ENCODE measurements around the gene C12orf76.

C12orf76 gene

DNA sequence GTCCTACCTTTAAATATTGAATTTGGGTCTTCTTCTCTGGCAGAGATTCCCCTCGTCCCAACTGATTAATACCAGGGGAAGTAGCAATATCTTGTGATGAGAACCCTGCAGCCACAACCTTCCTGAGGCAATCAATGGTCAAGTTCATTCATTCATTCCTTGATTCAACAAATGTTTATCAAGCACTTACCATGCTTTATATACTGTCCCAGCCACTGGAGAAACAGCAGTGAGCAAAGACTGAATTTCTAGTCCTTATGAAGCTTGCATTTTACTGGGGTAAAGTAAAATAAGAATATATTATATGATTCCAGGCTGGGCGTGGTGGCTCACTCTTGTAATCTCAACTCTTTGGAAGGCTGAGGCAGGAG, 51.9 kb downstream of the C12orf76 start:
- H3K4me3 ChIP-seq (ENCODE audit: low read depth, low read length): peak overlapping the region; percentile 85

DNA sequence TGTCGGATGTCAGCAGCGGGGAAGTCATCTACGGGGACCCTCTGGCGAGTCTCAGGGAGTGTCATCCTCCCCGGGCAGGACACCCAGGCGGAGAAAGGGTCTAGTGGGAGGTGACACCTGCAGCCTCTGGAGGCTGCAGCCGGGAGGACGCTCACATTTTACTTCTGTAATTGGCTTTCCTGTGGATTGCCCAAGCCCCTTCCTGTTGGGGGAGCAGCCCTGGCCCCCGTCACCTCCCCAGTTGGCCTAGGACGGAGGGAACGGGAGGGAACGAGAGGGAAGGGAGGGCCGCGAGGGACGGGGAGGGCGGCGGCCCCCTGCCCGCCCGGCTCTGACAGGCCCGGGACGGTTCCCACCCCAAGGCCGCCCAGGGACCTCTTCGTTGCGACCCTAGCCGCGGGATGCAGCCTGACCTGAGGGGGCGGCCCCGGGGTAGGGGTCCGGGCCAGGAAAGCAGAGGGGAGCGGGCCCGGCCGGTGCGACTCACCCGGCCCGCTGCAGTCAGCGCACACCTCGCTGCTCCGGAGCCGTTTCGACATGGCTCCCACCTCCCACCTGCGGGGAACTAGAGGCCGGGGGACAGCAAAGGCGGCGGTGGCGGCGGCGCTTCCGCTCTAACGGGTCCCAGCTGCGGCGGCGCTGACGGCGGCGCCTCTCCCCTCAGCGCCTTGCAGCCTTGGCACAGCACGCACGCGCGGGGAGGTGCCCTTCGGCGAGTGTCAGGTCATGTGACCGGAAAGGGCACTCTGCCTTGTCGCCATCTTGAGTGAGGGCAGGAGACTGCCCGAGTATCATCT, 52.4 kb downstream of the C12orf76 start, which contains the start of gene GIT2:
GIT2 (minus strand) TSS at position 683 of the 797 bp plus-strand sequence; CDS start at position 539, 144 bp downstream.
- Histone ChIP-seq H3K27ac (peak within 1 kb of the TSS; percentile 74), H3K4me3 (ENCODE audit: low read depth, low read length) (peak within 1 kb of the TSS; percentile 85), H3K27me3 (ENCODE audit: insufficient read depth, low read depth, severe bottlenecking) (no peaks in the 10 kb centered on the region), H3K36me3 (peaks cover 4% of the 10 kb centered on the region), H3K9me3 (ENCODE audit: severe bottlenecking) (no peaks in the 10 kb centered on the region)
- TF ChIP-seq, protein P1, sequence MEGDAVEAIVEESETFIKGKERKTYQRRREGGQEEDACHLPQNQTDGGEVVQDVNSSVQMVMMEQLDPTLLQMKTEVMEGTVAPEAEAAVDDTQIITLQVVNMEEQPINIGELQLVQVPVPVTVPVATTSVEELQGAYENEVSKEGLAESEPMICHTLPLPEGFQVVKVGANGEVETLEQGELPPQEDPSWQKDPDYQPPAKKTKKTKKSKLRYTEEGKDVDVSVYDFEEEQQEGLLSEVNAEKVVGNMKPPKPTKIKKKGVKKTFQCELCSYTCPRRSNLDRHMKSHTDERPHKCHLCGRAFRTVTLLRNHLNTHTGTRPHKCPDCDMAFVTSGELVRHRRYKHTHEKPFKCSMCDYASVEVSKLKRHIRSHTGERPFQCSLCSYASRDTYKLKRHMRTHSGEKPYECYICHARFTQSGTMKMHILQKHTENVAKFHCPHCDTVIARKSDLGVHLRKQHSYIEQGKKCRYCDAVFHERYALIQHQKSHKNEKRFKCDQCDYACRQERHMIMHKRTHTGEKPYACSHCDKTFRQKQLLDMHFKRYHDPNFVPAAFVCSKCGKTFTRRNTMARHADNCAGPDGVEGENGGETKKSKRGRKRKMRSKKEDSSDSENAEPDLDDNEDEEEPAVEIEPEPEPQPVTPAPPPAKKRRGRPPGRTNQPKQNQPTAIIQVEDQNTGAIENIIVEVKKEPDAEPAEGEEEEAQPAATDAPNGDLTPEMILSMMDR (IDR thresholded peaks at IDR 0.05; ENCODE audit: low read depth, low read length): no peak
- peak; percentile 95 for DNase-seq

More for the DNA sequence above, 51.9 kb downstream of the C12orf76 start:
- Histone ChIP-seq H3K27ac (peak overlapping the region; percentile 5; the same call in 1 of the 2 replicates), H3K27me3 (ENCODE audit: insufficient read depth, low read depth, severe bottlenecking) (no peaks in the 10 kb centered on the region), H3K36me3 (peaks cover under 1% of the 10 kb centered on the region; the same call in 1 of the 2 replicates), H3K9me3 (ENCODE audit: severe bottlenecking) (no peaks in the 10 kb centered on the region)
- no peak for DNase-seq
- TF ChIP-seq, protein P1 (IDR thresholded peaks at IDR 0.05; ENCODE audit: low read depth, low read length): no peak

DNA sequence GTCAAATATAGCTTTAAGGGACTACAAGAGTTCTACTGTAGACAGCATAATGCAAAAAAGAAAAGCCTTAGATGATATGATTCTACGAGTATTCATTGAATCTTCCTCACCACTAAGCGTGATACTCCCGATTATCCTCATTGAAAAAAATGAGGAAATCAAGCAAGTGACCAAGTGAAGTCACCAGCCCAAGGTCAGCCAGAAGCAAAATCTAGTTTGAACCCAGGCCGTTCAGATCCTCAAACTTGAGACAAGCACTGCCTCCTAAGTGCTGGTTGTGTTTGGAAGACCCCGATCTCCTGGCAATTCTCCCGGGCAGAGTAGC, 53.0 kb downstream of the C12orf76 start:
- no peak for DNase-seq
- H3K9me3 ChIP-seq (ENCODE audit: severe bottlenecking): no peaks in the 10 kb centered on the region
- no peaks in the 10 kb centered on the region for H3K27me3 ChIP-seq (ENCODE audit: insufficient read depth, low read depth, severe bottlenecking)
- H3K27ac ChIP-seq: no peak overlapping the region
- peak overlapping the region; percentile 85 for H3K4me3 ChIP-seq (ENCODE audit: low read depth, low read length)
- H3K36me3 ChIP-seq: peaks cover 10% of the 10 kb centered on the region
- TF ChIP-seq, protein P1 (IDR thresholded peaks at IDR 0.05; ENCODE audit: low read depth, low read length): no peak

DNA sequence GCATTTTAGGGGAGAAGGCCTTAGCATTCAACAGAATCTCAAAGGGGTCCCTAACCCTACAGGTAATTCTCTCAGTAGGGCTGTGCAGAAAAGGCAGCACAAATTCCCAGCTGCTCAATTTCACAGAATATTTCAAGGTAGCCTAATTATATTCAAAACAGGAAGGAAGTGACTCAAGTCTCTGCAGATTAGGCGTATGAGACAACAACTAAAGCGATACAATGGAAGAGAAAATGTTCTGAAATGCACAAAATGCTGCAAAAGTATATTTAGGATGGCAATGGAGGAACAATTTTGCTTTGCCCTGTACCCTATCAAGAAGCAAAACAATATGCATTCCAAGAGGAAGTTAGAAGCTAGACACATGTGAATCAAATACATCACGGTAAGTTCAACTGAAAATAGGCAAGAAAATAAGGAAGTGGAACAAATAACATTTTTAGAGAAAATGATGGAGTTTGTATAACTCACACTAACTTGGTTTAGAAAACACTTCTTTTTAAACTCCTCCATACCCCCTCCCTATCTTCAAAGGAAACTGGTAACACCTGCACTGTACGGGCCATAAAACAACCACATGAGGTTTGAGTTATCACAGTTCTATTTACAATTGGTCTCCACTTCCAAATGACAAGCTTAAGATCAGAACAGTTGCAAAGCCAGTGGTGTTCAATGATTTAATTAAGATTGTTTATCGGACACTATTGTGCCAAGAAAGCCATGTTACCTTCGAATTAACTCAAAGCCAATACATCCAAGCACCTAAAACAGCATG, 53.7 kb downstream of the C12orf76 start:
- no peak for DNase-seq
- H3K27ac ChIP-seq: no peak overlapping the region
- no peaks in the 10 kb centered on the region for H3K9me3 ChIP-seq (ENCODE audit: severe bottlenecking)
- no peaks in the 10 kb centered on the region for H3K27me3 ChIP-seq (ENCODE audit: insufficient read depth, low read depth, severe bottlenecking)
- TF ChIP-seq, protein P1 (IDR thresholded peaks at IDR 0.05; ENCODE audit: low read depth, low read length): no peak
- H3K4me3 ChIP-seq (ENCODE audit: low read depth, low read length): peak overlapping the region; percentile 85; the same call in 1 of the 2 replicates
- peaks cover 10% of the 10 kb centered on the region for H3K36me3 ChIP-seq

DNA sequence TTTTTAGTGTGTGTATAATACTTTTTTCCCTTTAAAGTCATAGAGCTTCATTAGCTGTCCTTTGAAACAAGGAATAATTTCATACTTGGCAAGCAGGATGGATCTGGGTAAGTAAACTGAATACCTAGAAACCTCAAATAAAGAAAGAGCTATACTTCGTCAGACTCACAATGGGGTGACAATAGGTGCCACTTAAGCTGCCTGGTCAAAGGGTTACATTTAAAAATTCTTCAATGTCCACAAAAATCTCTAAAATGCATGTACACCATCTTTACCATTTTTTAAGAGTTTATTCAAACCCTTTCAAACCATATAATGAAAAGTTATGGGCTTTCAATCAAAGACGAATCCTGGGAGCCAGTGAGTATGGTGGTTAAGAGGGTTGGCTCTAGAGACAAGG, 55.2 kb downstream of the C12orf76 start:
- DNase-seq: no peak
- no peak overlapping the region for H3K27ac ChIP-seq
- H3K36me3 ChIP-seq: peaks cover 14% of the 10 kb centered on the region
- H3K27me3 ChIP-seq (ENCODE audit: insufficient read depth, low read depth, severe bottlenecking): no peaks in the 10 kb centered on the region
- TF ChIP-seq, protein P1 (IDR thresholded peaks at IDR 0.05; ENCODE audit: low read depth, low read length): no peak
- no peaks in the 10 kb centered on the region for H3K9me3 ChIP-seq (ENCODE audit: severe bottlenecking)
- no peak overlapping the region for H3K4me3 ChIP-seq (ENCODE audit: low read depth, low read length)

Data from WERI-Rb-1 (cell line).